ENCODE data around the gene ALG1L2.
"Not testable (repeated sequence)": the region's sequence is repeated elsewhere in the genome, so short reads cannot be mapped to it uniquely, and the experiment has no call there.

The ALG1L2 gene

GRCh38 chr3:130048726-130049125, 32.9 kb upstream of the ALG1L2 start:
- H3K27ac ChIP-seq (ENCODE audit: low read length): no peak overlapping the region
- no peak overlapping the region for H3K4me2 ChIP-seq (ENCODE audit: insufficient read depth, low read length)
- ATAC-seq (ENCODE audit: insufficient read depth, low read depth) (no peak), DNase-seq (no peak)
- H3K4me1 ChIP-seq (ENCODE audit: insufficient read depth, low read length): no peaks in the 10 kb centered on the region
- TF ChIP-seq CTCF (IDR thresholded peaks at IDR 0.05; ENCODE audit: borderline replicate concordance, extremely low read depth, low read length, poor library complexity, severe bottlenecking) (no peak), EZH2 (IDR thresholded peaks at IDR 0.05; ENCODE audit: borderline replicate concordance, low read depth, low read length, severe bottlenecking) (no peak)
- no peaks in the 10 kb centered on the region for H3K9me3 ChIP-seq (ENCODE audit: insufficient read depth, low read length, severe bottlenecking)
- no peak overlapping the region for H3K4me3 ChIP-seq (ENCODE audit: low read depth in 1 of 2, low read length in 2 of 2)
- H3K79me2 ChIP-seq (ENCODE audit: insufficient read depth, low read length): no peaks in the 10 kb centered on the region
- no peaks in the 10 kb centered on the region for H3K27me3 ChIP-seq (ENCODE audit: insufficient read depth, low read length, poor library complexity)
- H3K9ac ChIP-seq (ENCODE audit: low read depth, low read length): no peak overlapping the region
- no peaks in the 10 kb centered on the region for H4K20me1 ChIP-seq (ENCODE audit: insufficient read depth, low read length)
- H3K36me3 ChIP-seq (ENCODE audit: insufficient read depth, low read length): no peaks in the 10 kb centered on the region
- H2AFZ ChIP-seq (ENCODE audit: low read depth, low read length): no peak overlapping the region

- not testable (repeated sequence) for H2AFZ ChIP-seq (ENCODE audit: low read depth, low read length); H3K27ac ChIP-seq (ENCODE audit: low read length); H3K9ac ChIP-seq (ENCODE audit: low read depth, low read length); DNase-seq; H3K27me3 ChIP-seq (ENCODE audit: insufficient read depth, low read length, poor library complexity); H3K4me1 ChIP-seq (ENCODE audit: insufficient read depth, low read length); H3K4me2 ChIP-seq (ENCODE audit: insufficient read depth, low read length); H3K36me3 ChIP-seq (ENCODE audit: insufficient read depth, low read length); H3K4me3 ChIP-seq (ENCODE audit: low read depth in 1 of 2, low read length in 2 of 2); H3K79me2 ChIP-seq (ENCODE audit: insufficient read depth, low read length); ATAC-seq (ENCODE audit: insufficient read depth, low read depth); H4K20me1 ChIP-seq (ENCODE audit: insufficient read depth, low read length); H3K9me3 ChIP-seq (ENCODE audit: insufficient read depth, low read length, severe bottlenecking)
These were observed 29.3 kb upstream of the ALG1L2 start for GRCh38 chr3:130052366-130052765.

GRCh38 chr3:130052965-130053364, 28.7 kb upstream of the ALG1L2 start:
- H3K36me3 ChIP-seq (ENCODE audit: insufficient read depth, low read length); DNase-seq; H3K4me2 ChIP-seq (ENCODE audit: insufficient read depth, low read length); H3K79me2 ChIP-seq (ENCODE audit: insufficient read depth, low read length); H3K27me3 ChIP-seq (ENCODE audit: insufficient read depth, low read length, poor library complexity); ATAC-seq (ENCODE audit: insufficient read depth, low read depth); H2AFZ ChIP-seq (ENCODE audit: low read depth, low read length); H3K9ac ChIP-seq (ENCODE audit: low read depth, low read length); H3K4me1 ChIP-seq (ENCODE audit: insufficient read depth, low read length); H4K20me1 ChIP-seq (ENCODE audit: insufficient read depth, low read length); H3K4me3 ChIP-seq (ENCODE audit: low read depth in 1 of 2, low read length in 2 of 2); H3K27ac ChIP-seq (ENCODE audit: low read length); H3K9me3 ChIP-seq (ENCODE audit: insufficient read depth, low read length, severe bottlenecking): not testable (repeated sequence)

- not testable (repeated sequence) for H3K36me3 ChIP-seq (ENCODE audit: insufficient read depth, low read length); H3K27ac ChIP-seq (ENCODE audit: low read length); ATAC-seq (ENCODE audit: insufficient read depth, low read depth); H3K9me3 ChIP-seq (ENCODE audit: insufficient read depth, low read length, severe bottlenecking); H4K20me1 ChIP-seq (ENCODE audit: insufficient read depth, low read length); DNase-seq; H3K4me2 ChIP-seq (ENCODE audit: insufficient read depth, low read length); H3K4me3 ChIP-seq (ENCODE audit: low read depth in 1 of 2, low read length in 2 of 2); H3K79me2 ChIP-seq (ENCODE audit: insufficient read depth, low read length); H2AFZ ChIP-seq (ENCODE audit: low read depth, low read length); H3K27me3 ChIP-seq (ENCODE audit: insufficient read depth, low read length, poor library complexity); H3K4me1 ChIP-seq (ENCODE audit: insufficient read depth, low read length); H3K9ac ChIP-seq (ENCODE audit: low read depth, low read length)
These were observed 23.9 kb upstream of the ALG1L2 start for GRCh38 chr3:130057536-130058266.

- not testable (repeated sequence) for H3K79me2 ChIP-seq (ENCODE audit: insufficient read depth, low read length); H3K4me2 ChIP-seq (ENCODE audit: insufficient read depth, low read length); H3K9ac ChIP-seq (ENCODE audit: low read depth, low read length); H3K9me3 ChIP-seq (ENCODE audit: insufficient read depth, low read length, severe bottlenecking); H2AFZ ChIP-seq (ENCODE audit: low read depth, low read length); ATAC-seq (ENCODE audit: insufficient read depth, low read depth); H3K4me1 ChIP-seq (ENCODE audit: insufficient read depth, low read length); H4K20me1 ChIP-seq (ENCODE audit: insufficient read depth, low read length); DNase-seq; H3K27ac ChIP-seq (ENCODE audit: low read length); H3K4me3 ChIP-seq (ENCODE audit: low read depth in 1 of 2, low read length in 2 of 2); H3K36me3 ChIP-seq (ENCODE audit: insufficient read depth, low read length); H3K27me3 ChIP-seq (ENCODE audit: insufficient read depth, low read length, poor library complexity)
These were observed 23.4 kb upstream of the ALG1L2 start for GRCh38 chr3:130058267-130058657.

GRCh38 chr3:130058716-130059115, 22.9 kb upstream of the ALG1L2 start:
- H3K4me2 ChIP-seq (ENCODE audit: insufficient read depth, low read length); H3K9ac ChIP-seq (ENCODE audit: low read depth, low read length); H2AFZ ChIP-seq (ENCODE audit: low read depth, low read length); H4K20me1 ChIP-seq (ENCODE audit: insufficient read depth, low read length); H3K4me1 ChIP-seq (ENCODE audit: insufficient read depth, low read length); ATAC-seq (ENCODE audit: insufficient read depth, low read depth); H3K79me2 ChIP-seq (ENCODE audit: insufficient read depth, low read length); DNase-seq; H3K27me3 ChIP-seq (ENCODE audit: insufficient read depth, low read length, poor library complexity); H3K27ac ChIP-seq (ENCODE audit: low read length); H3K4me3 ChIP-seq (ENCODE audit: low read depth in 1 of 2, low read length in 2 of 2); H3K36me3 ChIP-seq (ENCODE audit: insufficient read depth, low read length); H3K9me3 ChIP-seq (ENCODE audit: insufficient read depth, low read length, severe bottlenecking): not testable (repeated sequence)

- ATAC-seq (ENCODE audit: insufficient read depth, low read depth); H3K36me3 ChIP-seq (ENCODE audit: insufficient read depth, low read length); H3K4me2 ChIP-seq (ENCODE audit: insufficient read depth, low read length); H3K27me3 ChIP-seq (ENCODE audit: insufficient read depth, low read length, poor library complexity); H3K9ac ChIP-seq (ENCODE audit: low read depth, low read length); H2AFZ ChIP-seq (ENCODE audit: low read depth, low read length); H4K20me1 ChIP-seq (ENCODE audit: insufficient read depth, low read length); DNase-seq; H3K79me2 ChIP-seq (ENCODE audit: insufficient read depth, low read length); H3K27ac ChIP-seq (ENCODE audit: low read length); H3K9me3 ChIP-seq (ENCODE audit: insufficient read depth, low read length, severe bottlenecking); H3K4me1 ChIP-seq (ENCODE audit: insufficient read depth, low read length); H3K4me3 ChIP-seq (ENCODE audit: low read depth in 1 of 2, low read length in 2 of 2): not testable (repeated sequence)
These were observed 22.5 kb upstream of the ALG1L2 start for GRCh38 chr3:130059162-130059561.

All from DND-41 (cell line).